ENCODE data around the gene LAMB1.
"Not testable (repeated sequence)": the region's sequence is repeated elsewhere in the genome, so short reads cannot be mapped to it uniquely, and the experiment has no call there.

The LAMB1 gene

GRCh38 chr7:107958764-107959526 lies 44.0 kb downstream of the LAMB1 start:
- no peak for DNase-seq
- no peaks in the 10 kb centered on the region for H3K36me3 Mint-ChIP-seq (ENCODE audit: low read depth)
- no peaks in the 10 kb centered on the region for H3K9me3 Mint-ChIP-seq
- no peak overlapping the region for H3K27ac Mint-ChIP-seq
- H3K27me3 Mint-ChIP-seq, result peaks cover 12% of the 10 kb centered on the region
- H3K4me1 Mint-ChIP-seq, result no peaks in the 10 kb centered on the region
- no peak for ATAC-seq
- no peak overlapping the region for H3K4me3 Mint-ChIP-seq

GRCh38 chr7:107957436-107957835 lies 45.5 kb downstream of the LAMB1 start:
- no peaks in the 10 kb centered on the region for H3K4me1 Mint-ChIP-seq
- H3K4me3 Mint-ChIP-seq, result no peak overlapping the region
- peaks cover 13% of the 10 kb centered on the region for H3K27me3 Mint-ChIP-seq
- H3K27ac Mint-ChIP-seq, result no peak overlapping the region
- ATAC-seq, result no peak
- no peaks in the 10 kb centered on the region for H3K36me3 Mint-ChIP-seq (ENCODE audit: low read depth)
- DNase-seq, result no peak
- no peaks in the 10 kb centered on the region for H3K9me3 Mint-ChIP-seq

- not testable (repeated sequence) for H3K4me3 Mint-ChIP-seq; ATAC-seq; H3K27ac Mint-ChIP-seq; H3K36me3 Mint-ChIP-seq (ENCODE audit: low read depth); H3K9me3 Mint-ChIP-seq; DNase-seq; H3K4me1 Mint-ChIP-seq
- H3K27me3 Mint-ChIP-seq, result peaks cover 13% of the 10 kb centered on the region
Measured at GRCh38 chr7:107956950-107957349, 46.0 kb downstream of the LAMB1 start.

- no peaks in the 10 kb centered on the region for H3K9me3 Mint-ChIP-seq
- DNase-seq (no peak), ATAC-seq (no peak)
- H3K4me1 Mint-ChIP-seq, result no peaks in the 10 kb centered on the region
- H3K27ac Mint-ChIP-seq, result no peak overlapping the region
- H3K36me3 Mint-ChIP-seq (ENCODE audit: low read depth), result no peaks in the 10 kb centered on the region
- H3K4me3 Mint-ChIP-seq, result no peak overlapping the region
- H3K27me3 Mint-ChIP-seq, result peaks cover 12% of the 10 kb centered on the region
Measured at GRCh38 chr7:107955394-107955793, 47.6 kb downstream of the LAMB1 start.

GRCh38 chr7:107953924-107954303 lies 49.0 kb downstream of the LAMB1 start:
- ATAC-seq, result no peak
- no peak for DNase-seq
- H3K36me3 Mint-ChIP-seq (ENCODE audit: low read depth), result no peaks in the 10 kb centered on the region

GRCh38 chr7:107953265-107953923 lies 49.6 kb downstream of the LAMB1 start:
- no peak for DNase-seq
- H3K27ac Mint-ChIP-seq, result no peak overlapping the region
- no peak for ATAC-seq
- no peaks in the 10 kb centered on the region for H3K36me3 Mint-ChIP-seq (ENCODE audit: low read depth)
- H3K9me3 Mint-ChIP-seq, result no peaks in the 10 kb centered on the region
- H3K4me1 Mint-ChIP-seq, result no peaks in the 10 kb centered on the region
- peaks cover 11% of the 10 kb centered on the region for H3K27me3 Mint-ChIP-seq
- H3K4me3 Mint-ChIP-seq, result no peak overlapping the region

More at GRCh38 chr7:107953924-107954303, 49.0 kb downstream of the LAMB1 start:
- H3K27ac Mint-ChIP-seq, result no peak overlapping the region
- no peaks in the 10 kb centered on the region for H3K9me3 Mint-ChIP-seq
- H3K4me1 Mint-ChIP-seq, result no peaks in the 10 kb centered on the region
- peaks cover 11% of the 10 kb centered on the region for H3K27me3 Mint-ChIP-seq
- no peak overlapping the region for H3K4me3 Mint-ChIP-seq

GRCh38 chr7:107951896-107952295 lies 51.1 kb downstream of the LAMB1 start:
- H3K27me3 Mint-ChIP-seq, result peaks cover 11% of the 10 kb centered on the region
- H3K27ac Mint-ChIP-seq, result no peak overlapping the region
- H3K36me3 Mint-ChIP-seq (ENCODE audit: low read depth), result no peaks in the 10 kb centered on the region
- DNase-seq, result no peak
- H3K4me3 Mint-ChIP-seq, result no peak overlapping the region
- no peaks in the 10 kb centered on the region for H3K4me1 Mint-ChIP-seq
- H3K9me3 Mint-ChIP-seq, result no peaks in the 10 kb centered on the region
- no peak for ATAC-seq

GRCh38 chr7:107951172-107951787 lies 51.7 kb downstream of the LAMB1 start:
- Mint-ChIP-seq H3K36me3 (ENCODE audit: low read depth) (no peaks in the 10 kb centered on the region), H3K9me3 (no peaks in the 10 kb centered on the region), H3K4me1 (no peaks in the 10 kb centered on the region)

GRCh38 chr7:107949443-107949935 lies 53.5 kb downstream of the LAMB1 start:
- Mint-ChIP-seq H3K4me1 (no peaks in the 10 kb centered on the region), H3K4me3 (no peak overlapping the region), H3K27me3 (peaks cover 1% of the 10 kb centered on the region), H3K36me3 (ENCODE audit: low read depth) (no peaks in the 10 kb centered on the region), H3K9me3 (no peaks in the 10 kb centered on the region), H3K27ac (no peak overlapping the region)
- ATAC-seq, result no peak
- DNase-seq, result no peak

More at GRCh38 chr7:107951172-107951787, 51.7 kb downstream of the LAMB1 start:
- Mint-ChIP-seq H3K4me3 (no peak overlapping the region), H3K27ac (no peak overlapping the region), H3K27me3 (peaks cover 7% of the 10 kb centered on the region)
- DNase-seq, result no peak
- ATAC-seq, result no peak

- no peaks in the 10 kb centered on the region for H3K4me1 Mint-ChIP-seq
- no peaks in the 10 kb centered on the region for H3K9me3 Mint-ChIP-seq
- peaks cover 1% of the 10 kb centered on the region for H3K27me3 Mint-ChIP-seq
- DNase-seq (no peak), ATAC-seq (no peak)
- no peaks in the 10 kb centered on the region for H3K36me3 Mint-ChIP-seq (ENCODE audit: low read depth)
- H3K4me3 Mint-ChIP-seq, result no peak overlapping the region
- H3K27ac Mint-ChIP-seq, result no peak overlapping the region
Measured at GRCh38 chr7:107948645-107949442, 54.1 kb downstream of the LAMB1 start.

GRCh38 chr7:107946881-107947280 lies 56.1 kb downstream of the LAMB1 start:
- no peak for DNase-seq
- no peak overlapping the region for H3K4me3 Mint-ChIP-seq
- ATAC-seq, result no peak
- no peak overlapping the region for H3K27ac Mint-ChIP-seq
- H3K4me1 Mint-ChIP-seq, result no peaks in the 10 kb centered on the region
- H3K27me3 Mint-ChIP-seq, result no peaks in the 10 kb centered on the region
- no peaks in the 10 kb centered on the region for H3K9me3 Mint-ChIP-seq
- no peaks in the 10 kb centered on the region for H3K36me3 Mint-ChIP-seq (ENCODE audit: low read depth)

GRCh38 chr7:107946451-107946850 lies 56.5 kb downstream of the LAMB1 start:
- H3K4me3 Mint-ChIP-seq, result no peak overlapping the region
- ATAC-seq (no peak), DNase-seq (no peak)
- no peaks in the 10 kb centered on the region for H3K9me3 Mint-ChIP-seq
- no peaks in the 10 kb centered on the region for H3K27me3 Mint-ChIP-seq
- H3K4me1 Mint-ChIP-seq, result no peaks in the 10 kb centered on the region
- H3K27ac Mint-ChIP-seq, result no peak overlapping the region
- H3K36me3 Mint-ChIP-seq (ENCODE audit: low read depth), result no peaks in the 10 kb centered on the region

- H3K4me1 Mint-ChIP-seq, result no peaks in the 10 kb centered on the region
- no peak overlapping the region for H3K27ac Mint-ChIP-seq
- H3K36me3 Mint-ChIP-seq (ENCODE audit: low read depth), result peaks cover 4% of the 10 kb centered on the region
- H3K27me3 Mint-ChIP-seq, result no peaks in the 10 kb centered on the region
- no peak overlapping the region for H3K4me3 Mint-ChIP-seq
- DNase-seq (no peak), ATAC-seq (no peak)
- H3K9me3 Mint-ChIP-seq, result no peaks in the 10 kb centered on the region
Measured at GRCh38 chr7:107945332-107945731, 57.6 kb downstream of the LAMB1 start.

- no peak overlapping the region for H3K27ac Mint-ChIP-seq
- no peaks in the 10 kb centered on the region for H3K27me3 Mint-ChIP-seq
- H3K4me1 Mint-ChIP-seq, result no peaks in the 10 kb centered on the region
- peaks cover 4% of the 10 kb centered on the region for H3K36me3 Mint-ChIP-seq (ENCODE audit: low read depth)
- no peak overlapping the region for H3K4me3 Mint-ChIP-seq
- no peak for DNase-seq
- ATAC-seq, result no peak
- no peaks in the 10 kb centered on the region for H3K9me3 Mint-ChIP-seq
Measured at GRCh38 chr7:107944411-107945169, 58.4 kb downstream of the LAMB1 start.

Data from activated naive CD8-positive, alpha-beta T cell treated with anti-CD3 and anti-CD28 coated beads, Interleukin-2, amount 50 U/mL, for 24 hours (primary cell).